Fibroblast of mammary gland (primary cell): ENCODE data around the gene FNBP1L.

Experiments used
- DNase-seq: peaks from one replicate; pipeline ENCODE4 v3.0.0-alpha.2; 2010; ENCODE audit warnings: low read depth
- H3K4me3 ChIP-seq: 2 replicates; pipeline ENCODE4 v1.5.1; 2011; ENCODE audit warnings: low read depth, mild to moderate bottlenecking, low read length, moderate library complexity; ENCODE audit not compliant: control insufficient read depth
- TF ChIP-seq, protein P1 (sequence below): conservative IDR thresholded peaks from 2 replicates; pipeline ENCODE4 v1.5.1; 2011; ENCODE audit warnings: low read depth, low read length, inconsistent platforms; ENCODE audit not compliant: control insufficient read depth, insufficient read depth

The FNBP1L gene

DNA sequence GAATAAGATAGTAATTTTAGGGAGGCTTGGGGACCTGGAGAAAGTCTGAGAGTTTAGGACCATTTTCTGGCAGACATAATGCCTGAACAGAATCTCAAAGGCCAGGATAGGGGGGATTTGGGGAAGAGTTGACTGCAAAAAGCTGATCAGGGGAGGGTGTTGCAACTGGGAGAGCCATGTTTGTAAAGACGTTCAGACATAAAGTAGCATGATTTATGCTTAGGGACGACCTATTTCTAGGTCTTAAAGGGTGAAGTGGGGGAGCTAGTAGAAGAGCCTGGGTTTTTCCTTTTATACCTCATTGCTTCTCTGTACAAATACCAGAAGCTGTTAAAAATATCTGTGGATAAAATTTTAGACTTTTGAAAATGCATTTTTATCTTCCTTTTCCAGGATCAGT, 51.2 kb downstream of the FNBP1L start:
- no peak for DNase-seq
- TF ChIP-seq, protein P1, sequence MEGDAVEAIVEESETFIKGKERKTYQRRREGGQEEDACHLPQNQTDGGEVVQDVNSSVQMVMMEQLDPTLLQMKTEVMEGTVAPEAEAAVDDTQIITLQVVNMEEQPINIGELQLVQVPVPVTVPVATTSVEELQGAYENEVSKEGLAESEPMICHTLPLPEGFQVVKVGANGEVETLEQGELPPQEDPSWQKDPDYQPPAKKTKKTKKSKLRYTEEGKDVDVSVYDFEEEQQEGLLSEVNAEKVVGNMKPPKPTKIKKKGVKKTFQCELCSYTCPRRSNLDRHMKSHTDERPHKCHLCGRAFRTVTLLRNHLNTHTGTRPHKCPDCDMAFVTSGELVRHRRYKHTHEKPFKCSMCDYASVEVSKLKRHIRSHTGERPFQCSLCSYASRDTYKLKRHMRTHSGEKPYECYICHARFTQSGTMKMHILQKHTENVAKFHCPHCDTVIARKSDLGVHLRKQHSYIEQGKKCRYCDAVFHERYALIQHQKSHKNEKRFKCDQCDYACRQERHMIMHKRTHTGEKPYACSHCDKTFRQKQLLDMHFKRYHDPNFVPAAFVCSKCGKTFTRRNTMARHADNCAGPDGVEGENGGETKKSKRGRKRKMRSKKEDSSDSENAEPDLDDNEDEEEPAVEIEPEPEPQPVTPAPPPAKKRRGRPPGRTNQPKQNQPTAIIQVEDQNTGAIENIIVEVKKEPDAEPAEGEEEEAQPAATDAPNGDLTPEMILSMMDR = no peak
- no peak overlapping the region for H3K4me3 ChIP-seq

DNA sequence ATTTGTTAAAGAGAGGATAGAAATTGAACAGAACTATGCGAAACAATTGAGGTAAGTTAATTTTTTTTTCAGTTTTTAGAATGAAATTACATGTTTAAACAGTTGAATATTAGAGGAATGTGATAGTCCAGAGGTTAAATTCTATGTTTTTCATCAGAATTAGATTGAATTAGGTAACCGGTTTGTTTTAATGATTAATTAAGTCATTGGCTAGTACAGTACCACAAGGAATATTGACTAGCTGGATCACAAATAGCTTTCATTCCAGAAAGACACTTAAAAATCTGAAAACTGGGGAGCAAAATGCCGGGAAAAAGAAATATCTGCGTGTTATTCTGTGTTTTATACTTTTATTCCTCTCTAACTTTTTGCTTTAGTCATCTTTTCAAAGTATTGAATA, 51.6 kb downstream of the FNBP1L start:
- TF ChIP-seq, protein P1 = no peak

DNA sequence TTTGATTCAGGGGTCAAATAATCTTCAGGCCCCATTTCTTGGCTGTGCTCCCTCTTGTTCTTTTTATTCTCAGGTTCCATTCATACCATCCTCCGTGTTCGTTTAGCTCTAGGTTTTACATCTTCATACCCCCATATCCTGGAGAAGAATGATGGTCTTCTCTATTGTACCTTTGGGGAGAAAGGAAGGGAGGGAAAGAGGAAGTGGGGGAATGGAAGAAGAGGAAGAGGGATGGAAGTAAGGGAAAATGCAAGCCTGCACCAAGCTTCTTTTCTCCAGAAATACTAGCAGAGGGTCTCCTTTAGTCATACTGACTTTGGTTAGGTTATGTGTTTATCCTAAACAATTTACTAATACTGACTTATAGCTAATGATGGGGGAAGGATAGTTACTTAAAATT, 52.4 kb downstream of the FNBP1L start:
- TF ChIP-seq, protein P1 = no peak
- DNase-seq = no peak
- H3K4me3 ChIP-seq = no peak overlapping the region

More for the DNA sequence above, 51.6 kb downstream of the FNBP1L start:
- H3K4me3 ChIP-seq = no peak overlapping the region
- DNase-seq = no peak

DNA sequence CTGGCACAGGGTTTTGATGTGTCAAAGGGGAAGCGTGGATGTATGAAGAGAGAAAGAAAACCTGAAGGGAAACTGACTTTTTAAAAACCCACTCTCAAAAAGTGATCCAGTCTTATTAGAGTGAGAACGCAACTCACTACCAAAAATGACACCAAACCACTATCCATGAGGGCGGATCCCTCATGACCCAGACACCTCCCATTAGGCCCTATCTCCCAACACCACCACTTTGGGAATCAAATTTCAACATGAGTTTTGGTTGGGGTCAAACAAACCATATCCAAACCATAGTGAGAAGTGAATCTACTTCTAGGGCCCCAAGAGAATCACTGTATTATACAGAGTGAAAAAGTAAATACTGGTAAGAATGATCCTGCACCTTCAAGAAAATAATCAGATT, 53.5 kb downstream of the FNBP1L start:
- TF ChIP-seq, protein P1 = no peak
- no peak for DNase-seq
- no peak overlapping the region for H3K4me3 ChIP-seq

DNA sequence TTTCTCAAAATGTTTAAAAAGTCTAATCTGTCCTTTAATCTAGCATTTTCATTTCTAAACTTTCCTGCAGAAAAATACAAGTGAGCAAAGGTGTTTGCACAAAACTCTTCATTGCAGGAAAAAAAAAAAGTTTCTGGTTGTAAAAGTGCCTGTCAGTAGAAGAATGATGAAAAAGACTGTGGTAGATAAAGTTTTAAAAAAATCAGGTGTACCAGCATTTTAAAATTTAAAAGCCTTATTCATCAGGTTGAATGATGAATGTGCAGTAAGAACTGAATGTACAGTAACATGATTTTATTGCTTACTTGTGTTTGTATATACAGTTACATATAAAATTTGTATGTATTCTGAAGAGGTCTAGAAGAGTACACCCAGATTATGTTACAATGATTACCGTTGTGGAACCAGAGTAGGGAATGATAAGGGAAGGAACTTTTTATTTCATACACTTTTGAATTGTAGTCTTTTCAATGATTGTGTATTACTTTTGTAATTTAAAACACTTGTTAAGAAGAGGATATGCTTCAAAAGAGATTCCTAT, 54.0 kb downstream of the FNBP1L start:
- TF ChIP-seq, protein P1 = no peak
- no peak for DNase-seq
- H3K4me3 ChIP-seq = no peak overlapping the region

DNA sequence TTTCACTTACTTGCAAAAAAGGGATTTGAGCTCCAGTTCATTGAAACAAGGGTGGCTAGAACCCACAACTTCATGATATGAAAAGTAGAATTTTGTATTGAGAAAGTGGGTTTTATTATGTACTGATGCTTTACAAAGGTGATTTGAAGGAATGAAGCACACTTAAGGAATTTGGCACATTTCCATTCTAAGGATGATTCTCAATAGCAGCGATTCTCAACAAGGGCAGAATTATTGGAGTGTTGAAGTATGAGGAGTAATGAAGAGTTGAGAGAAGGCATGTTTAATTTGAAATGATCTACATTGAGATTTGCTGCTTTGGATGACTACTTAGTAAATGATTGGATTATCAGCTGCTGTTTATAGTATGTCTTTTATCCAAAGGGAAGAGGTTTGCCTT, 54.7 kb downstream of the FNBP1L start:
- no peak for DNase-seq
- H3K4me3 ChIP-seq = no peak overlapping the region
- TF ChIP-seq, protein P1 = no peak

DNA sequence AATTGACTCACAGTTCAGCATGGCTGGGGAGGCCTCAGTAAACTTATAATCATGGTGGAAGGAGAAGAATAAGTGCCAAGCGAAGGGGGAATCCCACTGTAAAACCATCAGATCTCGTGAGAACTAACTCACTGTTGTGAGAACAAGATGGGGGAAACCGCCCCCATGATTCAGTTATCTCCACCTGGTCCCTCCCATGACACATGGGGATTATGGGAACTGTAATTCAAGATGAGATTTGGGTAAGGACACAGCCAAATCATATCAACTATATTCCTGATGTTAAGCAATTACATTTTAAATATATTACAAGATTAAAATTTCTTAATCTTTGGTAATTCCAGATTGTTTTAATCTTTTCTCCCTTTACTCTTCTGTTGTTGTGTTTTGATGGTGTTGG, 55.2 kb downstream of the FNBP1L start:
- no peak overlapping the region for H3K4me3 ChIP-seq
- TF ChIP-seq, protein P1 = no peak
- no peak for DNase-seq
